Panc1 (cell line): Measurements from ENCODE around the gene PBRM1.

Source experiments
- CTCF ChIP-seq: fragments of 450-650 bp; IDR thresholded peaks from 2 replicates; pipeline ENCODE4 v1.5.1; 2017; ENCODE audit warnings: mild to moderate bottlenecking
- POLR2AphosphoS5 ChIP-seq: IDR thresholded peaks from 2 replicates; pipeline ENCODE4 v1.6.1; 2012; ENCODE audit warnings: mild to moderate bottlenecking, low read depth, low read length, moderate library complexity
- REST ChIP-seq, 2 experiments: IDR thresholded peaks; 2 replicates each; pipeline ENCODE4 v1.6.1; 2011 to 2012; ENCODE audit warnings: low read depth in 2 of 2, control low read depth in 1 of 2, low read length in 1 of 2, mild to moderate bottlenecking in 1 of 2, moderate library complexity in 1 of 2; ENCODE audit not compliant: insufficient read depth in 1 of 2

GRCh38 chr3:52503788-52504424, 181.8 kb downstream of the PBRM1 start:
- TF ChIP-seq CTCF (no peak), POLR2AphosphoS5 (no peak), REST (IDR thresholded peaks at IDR 0.05; ENCODE audit: insufficient read depth in 1 of 2, low read depth in 2 of 2, low read length in 1 of 2) (no peak)
